T-helper 17 cell (primary cell): Measurements from ENCODE around the gene TUBA1A. TPM values are rescaled to one million over a fixed set of nuclear protein-coding genes. Genes with fewer than 3 reads are reported as not detected.

Experiments
- ATAC-seq: fragments of 150-1000 bp; cut with Tn5 transposase; 2 replicates; pipeline ENCODE4 v1.10.0; 2021; ENCODE audit warnings: mild to moderate bottlenecking, moderate library complexity
- DNase-seq, 3 donors: peaks; one replicate each; pipeline versions ENCODE4 v3.0.0 to v3.0.0-alpha.2; 2020 to 2021
- H3K9me3 ChIP-seq: one replicate; pipeline ENCODE4 v1.7.0; 2013; ENCODE audit warnings: low read length, mild to moderate bottlenecking; ENCODE audit not compliant: control insufficient read depth, poor library complexity, severe bottlenecking
- H3K27ac Mint-ChIP-seq: one replicate; pipeline ENCODE4 v1.8.0; 2022; ENCODE audit warnings: mild to moderate bottlenecking, moderate library complexity, mixed read lengths
- H3K27me3 Mint-ChIP-seq: one replicate; pipeline ENCODE4 v1.8.0; 2022; ENCODE audit warnings: mixed read lengths
- H3K36me3 Mint-ChIP-seq: one replicate; pipeline ENCODE4 v1.8.0; 2022; ENCODE audit warnings: low read depth, mixed read lengths
- H3K4me1 Mint-ChIP-seq: one replicate; pipeline ENCODE4 v1.8.0; 2022; ENCODE audit warnings: mild to moderate bottlenecking, mixed read lengths
- H3K4me3 Mint-ChIP-seq: one replicate; pipeline ENCODE4 v1.8.0; 2022; ENCODE audit warnings: mild to moderate bottlenecking, moderate library complexity, mixed read lengths
- total RNA-seq, 4 donors: library from RNA in 2 of 4; stranded (reverse) in 2 of 4; gene quantifications; one replicate each; pipeline ENCODE4 v1.2.3 and lab custom pipeline; 2022 to 2026

The TUBA1A gene
- 100 to 1,000 TPM; 282 to 416 TPM for total RNA-seq
- total RNA-seq (lab: John Stamatoyannopoulos, UW): 113 to 434 reads per million in 2 donors

- peak; percentile 79 to 91 (median 90) for DNase-seq
- H3K9me3 ChIP-seq: no peaks in the 10 kb centered on the region
- H3K36me3 Mint-ChIP-seq: peaks cover 10% of the 10 kb centered on the region
- ATAC-seq: peak; percentile 89
- peak within 1 kb of the TSS; percentile 96 for H3K27ac Mint-ChIP-seq
- H3K4me3 Mint-ChIP-seq: peak within 1 kb of the TSS; percentile 95
- no peaks in the 10 kb centered on the region for H3K27me3 Mint-ChIP-seq
- peaks cover 18% of the 10 kb centered on the region for H3K4me1 Mint-ChIP-seq
Measured at GRCh38 chr12:49188916-49189367, at the start of gene TUBA1A. Gene TUBA1A (minus strand): TSS chr12:49189080. CDS start chr12:49188979, 101 bp downstream.

- H3K4me3 Mint-ChIP-seq: no peak overlapping the region
- no peaks in the 10 kb centered on the region for H3K9me3 ChIP-seq
- H3K4me1 Mint-ChIP-seq: peaks cover 2% of the 10 kb centered on the region
- H3K27me3 Mint-ChIP-seq: peaks cover 6% of the 10 kb centered on the region
- H3K36me3 Mint-ChIP-seq: no peaks in the 10 kb centered on the region
- DNase-seq (no peak), ATAC-seq (no peak)
- H3K27ac Mint-ChIP-seq: no peak overlapping the region
Measured at GRCh38 chr12:49236423-49236822, 47.5 kb upstream of the TUBA1A start.

GRCh38 chr12:49233842-49234526 lies 45.1 kb upstream of the TUBA1A start:
- Mint-ChIP-seq H3K27ac (no peak overlapping the region), H3K27me3 (no peaks in the 10 kb centered on the region), H3K4me1 (peaks cover 2% of the 10 kb centered on the region), H3K4me3 (peak overlapping the region; percentile 85), H3K36me3 (no peaks in the 10 kb centered on the region)
- no peak for ATAC-seq
- DNase-seq: no peak
- H3K9me3 ChIP-seq: no peaks in the 10 kb centered on the region

- no peaks in the 10 kb centered on the region for H3K9me3 ChIP-seq
- Mint-ChIP-seq H3K36me3 (no peaks in the 10 kb centered on the region), H3K4me1 (peaks cover 2% of the 10 kb centered on the region), H3K4me3 (peak overlapping the region; percentile 57), H3K27me3 (no peaks in the 10 kb centered on the region), H3K27ac (peak overlapping the region; percentile 49)
- DNase-seq (no peak), ATAC-seq (no peak)
Measured at GRCh38 chr12:49232940-49233841, 44.3 kb upstream of the TUBA1A start.

GRCh38 chr12:49231878-49232655 lies 43.2 kb upstream of the TUBA1A start:
- no peak for DNase-seq
- H3K36me3 Mint-ChIP-seq: no peaks in the 10 kb centered on the region
- H3K4me1 Mint-ChIP-seq: peaks cover 2% of the 10 kb centered on the region
- H3K4me3 Mint-ChIP-seq: no peak overlapping the region
- H3K27me3 Mint-ChIP-seq: no peaks in the 10 kb centered on the region
- no peak overlapping the region for H3K27ac Mint-ChIP-seq
- no peaks in the 10 kb centered on the region for H3K9me3 ChIP-seq
- ATAC-seq: no peak

- H3K36me3 Mint-ChIP-seq: no peaks in the 10 kb centered on the region
- H3K9me3 ChIP-seq: no peaks in the 10 kb centered on the region
- H3K4me3 Mint-ChIP-seq: no peak overlapping the region
- H3K27ac Mint-ChIP-seq: no peak overlapping the region
- ATAC-seq (no peak), DNase-seq (no peak)
- peaks cover 2% of the 10 kb centered on the region for H3K4me1 Mint-ChIP-seq
- H3K27me3 Mint-ChIP-seq: no peaks in the 10 kb centered on the region
Measured at GRCh38 chr12:49230805-49231194, 41.9 kb upstream of the TUBA1A start.

- no peaks in the 10 kb centered on the region for H3K9me3 ChIP-seq
- H3K27ac Mint-ChIP-seq: no peak overlapping the region
- no peaks in the 10 kb centered on the region for H3K27me3 Mint-ChIP-seq
- H3K36me3 Mint-ChIP-seq: no peaks in the 10 kb centered on the region
- no peak for ATAC-seq
- peaks cover 2% of the 10 kb centered on the region for H3K4me1 Mint-ChIP-seq
- no peak for DNase-seq
- H3K4me3 Mint-ChIP-seq: no peak overlapping the region
Measured at GRCh38 chr12:49230176-49230804, 41.4 kb upstream of the TUBA1A start.

- Mint-ChIP-seq H3K27me3 (no peaks in the 10 kb centered on the region), H3K36me3 (no peaks in the 10 kb centered on the region), H3K4me3 (no peak overlapping the region), H3K27ac (no peak overlapping the region), H3K4me1 (no peaks in the 10 kb centered on the region)
- no peaks in the 10 kb centered on the region for H3K9me3 ChIP-seq
- DNase-seq (no peak), ATAC-seq (no peak)
Measured at GRCh38 chr12:49228653-49229052, 39.8 kb upstream of the TUBA1A start.

GRCh38 chr12:49227713-49228112 lies 38.8 kb upstream of the TUBA1A start:
- H3K9me3 ChIP-seq: no peaks in the 10 kb centered on the region
- Mint-ChIP-seq H3K4me1 (no peaks in the 10 kb centered on the region), H3K4me3 (no peak overlapping the region), H3K27me3 (no peaks in the 10 kb centered on the region), H3K27ac (peak overlapping the region; percentile 32), H3K36me3 (no peaks in the 10 kb centered on the region)
- DNase-seq: no peak
- ATAC-seq: no peak

- peaks cover 6% of the 10 kb centered on the region for H3K4me1 Mint-ChIP-seq
- DNase-seq (no peak), ATAC-seq (no peak)
- H3K9me3 ChIP-seq: no peaks in the 10 kb centered on the region
- H3K27me3 Mint-ChIP-seq: no peaks in the 10 kb centered on the region
- no peak overlapping the region for H3K27ac Mint-ChIP-seq
- no peak overlapping the region for H3K4me3 Mint-ChIP-seq
- H3K36me3 Mint-ChIP-seq: no peaks in the 10 kb centered on the region
Measured at GRCh38 chr12:49225576-49226166, 36.8 kb upstream of the TUBA1A start.

GRCh38 chr12:49223590-49224369 lies 34.9 kb upstream of the TUBA1A start:
- Mint-ChIP-seq H3K27ac (peak overlapping the region; percentile 34), H3K27me3 (no peaks in the 10 kb centered on the region), H3K4me3 (no peak overlapping the region), H3K36me3 (no peaks in the 10 kb centered on the region), H3K4me1 (peaks cover 9% of the 10 kb centered on the region)
- ATAC-seq: no peak
- no peaks in the 10 kb centered on the region for H3K9me3 ChIP-seq
- no peak for DNase-seq

GRCh38 chr12:49223122-49223521 lies 34.2 kb upstream of the TUBA1A start:
- ATAC-seq: no peak
- no peak overlapping the region for H3K4me3 Mint-ChIP-seq
- DNase-seq: no peak
- no peaks in the 10 kb centered on the region for H3K36me3 Mint-ChIP-seq
- no peaks in the 10 kb centered on the region for H3K9me3 ChIP-seq
- H3K27ac Mint-ChIP-seq: peak overlapping the region; percentile 34
- no peaks in the 10 kb centered on the region for H3K27me3 Mint-ChIP-seq
- peaks cover 9% of the 10 kb centered on the region for H3K4me1 Mint-ChIP-seq
